ENCODE measurements around the gene GHRH. TPM values are rescaled to one million over a fixed set of nuclear protein-coding genes. Genes with fewer than 3 reads are reported as not detected.

GHRH gene
- total RNA-seq, 1 donor = not detected

GRCh38 chr20:37283530-37284195 is 22.0 kb upstream of the GHRH start:
- no peak for DNase-seq (ENCODE audit: low read depth)
- no peak overlapping the region for H3K4me3 ChIP-seq (ENCODE audit: low read depth, low read length)
- TF ChIP-seq, protein P1, sequence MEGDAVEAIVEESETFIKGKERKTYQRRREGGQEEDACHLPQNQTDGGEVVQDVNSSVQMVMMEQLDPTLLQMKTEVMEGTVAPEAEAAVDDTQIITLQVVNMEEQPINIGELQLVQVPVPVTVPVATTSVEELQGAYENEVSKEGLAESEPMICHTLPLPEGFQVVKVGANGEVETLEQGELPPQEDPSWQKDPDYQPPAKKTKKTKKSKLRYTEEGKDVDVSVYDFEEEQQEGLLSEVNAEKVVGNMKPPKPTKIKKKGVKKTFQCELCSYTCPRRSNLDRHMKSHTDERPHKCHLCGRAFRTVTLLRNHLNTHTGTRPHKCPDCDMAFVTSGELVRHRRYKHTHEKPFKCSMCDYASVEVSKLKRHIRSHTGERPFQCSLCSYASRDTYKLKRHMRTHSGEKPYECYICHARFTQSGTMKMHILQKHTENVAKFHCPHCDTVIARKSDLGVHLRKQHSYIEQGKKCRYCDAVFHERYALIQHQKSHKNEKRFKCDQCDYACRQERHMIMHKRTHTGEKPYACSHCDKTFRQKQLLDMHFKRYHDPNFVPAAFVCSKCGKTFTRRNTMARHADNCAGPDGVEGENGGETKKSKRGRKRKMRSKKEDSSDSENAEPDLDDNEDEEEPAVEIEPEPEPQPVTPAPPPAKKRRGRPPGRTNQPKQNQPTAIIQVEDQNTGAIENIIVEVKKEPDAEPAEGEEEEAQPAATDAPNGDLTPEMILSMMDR (IDR thresholded peaks at IDR 0.05; ENCODE audit: insufficient read depth, low read length) = no peak

DNA sequence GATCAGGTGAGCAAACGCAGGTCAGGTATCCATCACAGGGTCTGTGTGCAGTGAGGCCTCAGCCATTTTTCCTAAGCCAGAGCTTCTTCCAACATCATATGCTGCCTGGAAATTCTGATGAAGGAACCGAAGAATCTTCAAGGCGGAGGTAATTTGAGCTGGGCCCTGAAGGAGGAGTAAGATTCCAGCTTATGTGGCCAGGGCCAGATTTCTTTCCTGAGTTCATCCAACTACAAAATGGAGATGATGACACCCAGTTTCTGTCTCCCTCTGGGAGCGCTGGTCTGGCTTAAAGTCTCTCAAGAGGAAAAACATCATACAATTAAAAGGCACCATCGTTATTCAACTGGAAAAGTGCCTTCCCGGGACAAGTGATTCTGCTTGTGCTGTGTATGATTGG is 20.9 kb upstream of the GHRH start:
- TF ChIP-seq, protein P1 (IDR thresholded peaks at IDR 0.05; ENCODE audit: insufficient read depth, low read length) = peak; percentile 77
- peak; percentile 88 for DNase-seq (ENCODE audit: low read depth)

GRCh38 chr20:37280403-37280802 is 18.8 kb upstream of the GHRH start:
- TF ChIP-seq, protein P1 (IDR thresholded peaks at IDR 0.05; ENCODE audit: insufficient read depth, low read length) = no peak
- no peak overlapping the region for H3K4me3 ChIP-seq (ENCODE audit: low read depth, low read length)
- DNase-seq (ENCODE audit: low read depth) = no peak

More for the DNA sequence above, 20.9 kb upstream of the GHRH start:
- H3K4me3 ChIP-seq (ENCODE audit: low read depth, low read length) = no peak overlapping the region

- no peak for DNase-seq (ENCODE audit: low read depth)
- H3K4me3 ChIP-seq (ENCODE audit: low read depth, low read length) = no peak overlapping the region
- TF ChIP-seq, protein P1 (IDR thresholded peaks at IDR 0.05; ENCODE audit: insufficient read depth, low read length) = no peak
Measured at GRCh38 chr20:37279820-37280219, 18.2 kb upstream of the GHRH start.

GRCh38 chr20:37278966-37279590 is 17.5 kb upstream of the GHRH start:
- TF ChIP-seq, protein P1 (IDR thresholded peaks at IDR 0.05; ENCODE audit: insufficient read depth, low read length) = no peak
- DNase-seq (ENCODE audit: low read depth) = peak; percentile 33
- H3K4me3 ChIP-seq (ENCODE audit: low read depth, low read length) = no peak overlapping the region

DNA sequence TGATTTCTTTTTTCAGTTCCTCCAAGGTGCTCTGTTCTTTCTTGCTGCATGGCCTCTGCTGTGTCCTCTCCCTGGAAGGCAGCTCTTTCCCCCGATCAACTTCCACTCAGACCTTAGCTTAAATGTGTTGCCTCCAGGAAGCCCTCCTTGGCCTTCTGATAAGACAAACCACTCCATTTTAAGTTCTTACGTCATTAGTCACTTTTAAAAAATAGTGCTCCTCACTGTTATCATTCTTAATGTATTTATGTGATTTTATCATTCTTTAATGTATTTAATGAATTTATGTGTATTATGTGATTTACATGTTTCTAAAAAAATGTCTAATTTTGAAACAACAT is 15.6 kb upstream of the GHRH start:
- DNase-seq (ENCODE audit: low read depth) = no peak
- TF ChIP-seq, protein P1 (IDR thresholded peaks at IDR 0.05; ENCODE audit: insufficient read depth, low read length) = no peak
- no peak overlapping the region for H3K4me3 ChIP-seq (ENCODE audit: low read depth, low read length)
